ENCODE measurements around the gene RAMP3.
"Not testable (repeated sequence)": the region's sequence is repeated elsewhere in the genome, so short reads cannot be mapped to it uniquely, and the experiment has no call there.

RAMP3 gene

DNA sequence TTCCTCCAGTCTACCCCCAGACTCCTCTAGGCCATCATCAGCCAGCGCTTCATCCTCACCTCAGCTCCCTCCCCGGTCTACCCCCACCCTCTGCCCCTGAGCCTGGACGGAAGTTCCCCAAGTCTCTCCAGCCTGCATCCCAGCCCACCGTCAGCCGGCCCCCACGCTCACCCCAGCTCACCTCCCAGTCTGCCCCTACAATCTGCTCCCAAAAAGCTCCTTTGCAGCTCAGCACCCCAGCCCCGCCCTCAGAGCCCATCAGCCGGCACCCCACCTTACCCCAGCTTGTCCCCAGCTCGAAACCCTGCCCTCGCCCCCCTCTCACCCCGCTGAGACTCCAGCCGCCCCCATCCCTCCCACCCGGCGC lies 322 bp upstream of the RAMP3 start:
- DNase-seq (ENCODE audit: low spot score) = no peak

DNA sequence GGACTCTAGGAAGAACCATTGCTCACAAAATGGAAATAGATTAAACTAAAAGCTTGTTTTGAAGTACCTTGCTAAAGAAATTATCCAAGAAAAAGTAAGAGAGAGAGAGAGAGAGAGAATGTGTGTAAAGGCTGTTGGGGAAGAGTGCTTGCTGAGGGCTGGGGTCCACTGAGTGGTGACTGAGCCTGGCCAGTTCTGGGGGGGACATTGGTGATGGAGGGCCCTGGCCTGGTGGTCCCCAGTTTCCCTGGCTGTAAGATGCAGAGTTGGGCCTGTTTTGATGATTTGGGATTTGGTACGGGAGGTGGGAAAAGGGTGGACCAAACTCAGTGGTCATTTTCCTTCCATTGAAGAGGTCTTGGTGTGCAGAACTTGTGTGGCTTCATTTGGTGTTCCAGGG lies 880 bp downstream of the RAMP3 start:
- DNase-seq (ENCODE audit: low spot score) = no peak

DNA sequence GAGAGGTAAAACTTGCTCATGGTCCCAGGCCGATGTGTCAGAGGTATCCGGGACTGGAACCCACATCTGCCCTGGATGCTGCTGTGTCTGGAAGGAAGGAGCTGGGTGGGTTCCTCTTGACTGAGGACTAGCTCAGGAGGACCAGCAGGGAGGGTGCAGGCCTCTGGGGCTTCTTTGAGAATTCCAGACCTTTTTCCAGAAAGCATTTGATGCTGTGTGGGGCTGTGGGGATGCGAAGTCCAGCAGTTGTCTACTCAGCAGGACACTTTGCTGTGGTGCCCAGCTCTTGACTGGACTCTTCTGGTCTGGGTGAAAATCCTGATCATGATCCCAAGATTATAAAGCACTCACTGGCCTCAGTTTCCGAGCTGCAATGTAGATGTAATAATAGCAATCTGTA lies 1.7 kb downstream of the RAMP3 start:
- DNase-seq (ENCODE audit: low spot score) = no peak

DNA sequence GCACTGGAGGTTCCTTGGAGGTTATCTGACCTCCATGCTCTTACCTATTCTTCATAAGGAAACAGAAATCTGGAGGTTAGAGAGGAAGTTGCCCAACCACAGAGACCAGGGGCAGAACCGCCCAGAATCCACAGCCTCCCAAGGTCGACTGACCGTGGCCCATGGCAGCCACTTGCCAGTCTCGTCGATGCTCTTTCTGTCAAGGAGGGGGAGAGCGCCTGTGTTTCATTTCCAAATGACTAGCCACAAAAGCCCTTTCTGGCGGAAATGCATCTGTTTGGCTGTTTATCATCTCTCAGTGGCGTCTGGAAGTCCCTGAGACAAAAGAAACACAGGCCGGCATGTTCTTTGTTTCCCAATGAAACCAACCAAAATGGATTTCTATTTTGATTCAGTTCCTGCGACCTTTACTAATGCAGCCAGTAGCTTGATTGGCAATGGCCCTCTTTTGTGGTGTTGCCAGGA lies 2.9 kb downstream of the RAMP3 start:
- no peak for DNase-seq (ENCODE audit: low spot score)

DNA sequence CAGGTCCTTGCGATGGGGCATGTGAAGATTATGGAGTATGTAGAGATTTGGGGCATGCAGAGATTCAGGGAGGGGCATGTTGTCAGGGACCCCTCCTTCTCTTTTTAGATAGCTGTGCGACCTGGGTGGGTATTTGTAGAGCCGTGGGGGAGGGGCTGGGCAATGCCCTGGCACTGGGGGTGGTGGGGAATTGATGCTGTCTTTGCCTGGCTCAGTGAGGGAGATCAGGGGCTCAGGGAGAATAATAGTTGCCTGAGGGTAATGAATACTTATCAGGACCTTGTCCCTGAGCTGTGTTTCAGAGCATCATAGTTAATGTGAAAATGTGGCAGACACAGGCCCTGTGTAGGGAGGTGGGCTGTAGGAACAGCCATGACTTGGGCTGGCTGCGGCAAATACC lies 3.5 kb downstream of the RAMP3 start:
- DNase-seq (ENCODE audit: low spot score) = no peak

DNA sequence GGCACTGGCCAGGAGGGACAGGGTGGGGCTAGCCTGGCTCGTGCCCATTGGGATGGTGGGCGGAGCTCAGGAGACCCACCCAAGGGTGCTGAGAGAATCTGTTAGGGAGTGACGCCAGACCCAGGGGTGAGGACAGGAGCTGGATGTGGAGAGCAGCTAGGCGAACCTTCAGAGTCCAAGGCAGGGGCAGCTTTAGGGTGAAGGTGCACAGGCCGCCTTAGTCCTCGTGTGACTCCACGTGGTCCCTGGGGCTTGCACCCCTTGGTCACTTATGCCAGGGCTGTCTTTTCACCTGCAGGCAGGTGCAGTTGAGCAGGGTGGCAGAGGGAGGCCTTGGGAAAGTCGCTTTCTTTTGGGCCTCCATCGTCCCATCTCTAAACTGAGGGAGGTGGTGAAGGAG lies 4.3 kb downstream of the RAMP3 start:
- no peak for DNase-seq (ENCODE audit: low spot score)

DNA sequence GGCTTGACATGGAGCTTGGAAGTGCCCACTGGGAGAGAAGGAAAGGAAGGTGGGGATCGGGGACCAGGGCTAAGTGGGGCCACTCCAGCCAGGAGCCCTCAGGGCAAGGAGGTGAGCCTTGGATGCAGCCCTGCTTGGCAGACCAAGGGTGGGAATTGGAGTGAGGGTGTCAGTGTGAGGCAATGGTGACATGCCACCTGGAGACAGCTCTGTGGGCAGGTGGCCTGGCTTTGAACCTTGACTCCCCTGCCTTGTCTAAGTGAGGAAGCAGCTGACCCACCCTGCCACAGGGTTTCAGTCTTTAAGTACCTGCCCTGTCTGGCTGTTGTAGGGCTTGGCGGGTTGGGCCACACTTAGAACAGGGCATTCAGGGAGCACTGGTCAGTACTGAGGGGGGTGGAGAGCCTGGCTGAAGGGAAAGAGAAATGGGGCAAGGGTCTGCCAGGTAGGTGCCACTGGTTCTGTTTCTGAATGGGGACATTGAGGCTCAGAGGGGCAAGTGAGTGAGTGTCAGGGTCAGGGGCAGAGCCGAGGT lies 4.8 kb downstream of the RAMP3 start:
- DNase-seq (ENCODE audit: low spot score) = no peak

DNA sequence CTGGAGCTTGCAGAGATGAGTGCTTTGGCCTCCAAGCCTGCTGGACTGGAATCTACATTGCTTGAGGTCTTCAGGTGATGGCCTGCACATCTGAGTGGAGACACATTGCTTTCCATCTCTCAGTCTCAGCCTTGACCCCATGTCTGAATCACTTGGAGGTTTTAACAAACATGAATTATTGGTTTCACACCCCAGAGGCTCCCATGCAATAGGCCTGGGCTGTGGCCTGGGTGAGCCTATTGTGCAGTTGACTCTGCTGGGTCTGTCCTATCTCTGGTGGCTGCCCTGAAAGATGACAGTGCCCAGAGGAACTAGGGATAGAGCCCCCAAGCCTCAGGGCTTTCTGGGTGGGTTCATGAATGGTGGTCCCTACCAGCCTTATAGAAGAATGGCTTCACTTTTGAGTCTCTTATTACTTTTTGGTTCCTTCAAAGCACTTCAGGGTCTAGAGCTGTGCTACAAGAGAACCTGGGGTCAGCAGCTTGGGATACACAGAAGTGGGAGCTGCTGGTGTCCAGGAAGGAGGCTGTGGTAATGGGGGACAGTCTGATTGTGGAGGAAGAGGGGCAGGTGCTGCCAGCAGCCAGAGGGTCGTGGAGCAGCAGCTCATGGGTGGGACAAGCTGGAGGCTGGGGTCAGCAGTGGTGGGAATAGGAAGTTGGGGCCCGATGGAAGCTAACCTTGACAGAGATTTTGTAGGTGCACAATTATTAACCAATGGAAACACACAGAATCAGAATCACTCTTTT lies 5.5 kb downstream of the RAMP3 start:
- DNase-seq (ENCODE audit: low spot score) = no peak

DNA sequence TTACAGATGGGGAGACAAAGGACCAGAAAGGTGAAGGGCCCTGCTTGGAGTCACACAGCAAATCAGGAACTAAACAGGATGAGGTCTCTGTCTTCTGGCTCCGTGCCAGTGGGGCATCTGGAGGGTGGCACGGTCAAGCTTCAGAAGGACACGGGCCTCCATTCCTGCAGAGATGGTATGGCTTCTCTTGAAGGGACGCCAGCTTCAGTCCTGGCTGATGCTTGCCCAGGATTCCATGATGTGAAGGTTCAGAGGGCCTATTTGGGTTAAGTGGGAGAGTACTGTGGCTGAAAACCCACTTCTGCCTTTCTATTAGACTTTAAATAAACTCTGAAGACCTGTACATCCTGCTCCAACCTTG lies 6.1 kb downstream of the RAMP3 start:
- DNase-seq (ENCODE audit: low spot score) = no peak

DNA sequence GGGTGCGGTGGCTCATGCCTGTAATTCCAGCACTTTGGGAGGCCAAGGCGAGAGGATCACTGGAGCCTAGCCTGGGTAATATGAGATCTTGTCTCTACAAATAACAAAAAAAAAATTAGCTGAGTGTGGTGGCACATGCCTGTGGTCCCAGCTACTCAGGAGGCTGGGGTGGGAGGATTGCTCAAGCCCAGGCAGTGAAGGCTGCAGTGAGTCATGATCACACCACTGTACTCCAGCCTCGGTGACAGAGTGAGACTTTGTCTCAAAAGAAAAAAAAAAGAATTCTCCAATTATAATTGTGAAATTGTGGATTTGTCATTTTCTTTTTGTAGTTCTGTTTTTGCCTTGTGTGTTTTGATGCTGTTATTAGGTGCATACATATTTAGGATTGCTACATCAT lies 6.7 kb downstream of the RAMP3 start:
- not testable (repeated sequence) for DNase-seq (ENCODE audit: low spot score)

DNA sequence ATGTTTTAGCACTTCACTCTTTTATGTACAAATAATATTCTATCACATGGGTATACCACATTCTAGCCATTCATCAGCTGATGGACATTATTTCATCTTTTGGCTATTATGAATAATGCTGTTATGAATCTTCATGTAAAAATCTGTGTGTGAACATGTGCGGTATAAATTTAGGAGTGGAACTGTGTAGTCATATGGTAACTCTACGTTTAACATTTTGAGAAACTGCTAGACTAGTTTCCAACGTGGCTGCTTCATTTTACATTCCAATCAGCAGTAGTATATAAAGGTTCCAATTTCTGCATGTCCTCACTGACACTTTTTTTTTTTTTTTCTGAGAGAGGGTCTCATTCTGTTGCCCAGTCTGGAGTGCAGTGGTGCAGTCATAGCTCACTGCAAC lies 8.3 kb downstream of the RAMP3 start:
- no peak for DNase-seq (ENCODE audit: low spot score)

DNA sequence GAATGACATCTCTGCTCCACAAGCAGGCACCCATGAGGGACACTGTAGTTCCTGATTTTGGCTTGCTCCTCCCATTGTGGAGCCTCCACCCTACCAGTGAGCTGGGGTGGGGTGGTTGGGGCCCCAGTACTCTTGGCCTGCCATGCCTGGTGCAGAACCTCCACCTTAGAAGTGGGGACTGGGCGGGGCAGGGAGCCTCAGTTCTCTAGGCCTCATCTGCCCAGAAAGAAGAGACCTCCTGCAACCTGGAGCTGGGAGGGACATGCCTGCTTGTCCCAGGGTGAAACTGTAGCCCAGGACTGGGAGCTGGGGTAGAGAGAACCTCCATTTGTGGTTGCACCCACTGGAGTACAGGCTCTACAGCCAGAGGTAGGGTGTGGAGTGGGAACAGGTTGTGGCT lies 14.4 kb downstream of the RAMP3 start:
- no peak for DNase-seq (ENCODE audit: low spot score)

DNA sequence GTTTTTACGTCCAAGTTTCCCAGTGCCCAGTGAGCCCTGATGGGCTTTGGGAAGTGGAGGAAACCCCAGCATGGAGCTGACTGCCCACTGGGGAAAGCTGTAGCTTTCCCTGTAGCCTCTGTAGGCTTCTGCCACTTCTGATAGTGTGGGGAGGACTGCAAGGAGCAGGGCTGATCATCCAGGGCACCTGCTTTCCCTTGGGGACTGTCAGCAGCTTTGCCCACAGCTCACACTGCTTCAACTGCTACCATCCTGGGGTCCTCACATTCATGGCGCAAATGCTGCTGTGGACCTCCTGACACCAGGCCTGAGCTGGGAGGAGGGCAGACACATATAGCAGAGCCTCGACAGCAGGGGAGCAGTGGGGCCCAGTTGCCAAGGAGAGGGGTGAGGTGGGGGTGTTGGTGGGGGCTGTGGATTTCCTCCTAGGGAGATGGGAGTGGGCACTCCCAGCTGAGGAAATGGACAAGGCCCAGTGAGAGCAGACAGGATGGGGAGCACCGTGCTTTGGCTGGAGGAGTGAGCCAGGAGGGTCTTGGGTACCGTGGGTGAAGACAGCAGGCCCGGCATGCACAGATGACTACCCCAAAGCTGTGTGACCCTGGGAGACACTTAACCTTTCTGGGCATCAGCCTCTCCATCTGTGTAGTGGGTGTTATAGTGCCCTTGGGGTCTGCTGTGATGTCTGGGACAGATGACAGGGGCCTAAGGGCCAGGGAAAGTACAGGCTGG lies 16.2 kb downstream of the RAMP3 start:
- DNase-seq (ENCODE audit: low spot score) = no peak

DNA sequence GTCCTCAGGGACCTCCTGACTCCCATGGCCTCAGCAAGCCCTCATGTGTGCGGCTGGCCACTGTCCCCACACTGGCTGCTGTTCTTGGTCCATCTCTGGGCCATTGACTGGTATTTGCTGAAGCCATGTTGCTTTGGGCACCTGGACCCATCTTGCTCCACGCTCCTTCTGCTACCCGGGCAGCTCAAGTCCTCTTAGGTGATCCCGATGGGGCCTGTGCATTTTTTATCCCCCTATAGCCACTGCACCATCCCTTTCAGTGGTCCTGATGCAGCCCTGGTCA lies 16.7 kb downstream of the RAMP3 start:
- DNase-seq (ENCODE audit: low spot score) = no peak

DNA sequence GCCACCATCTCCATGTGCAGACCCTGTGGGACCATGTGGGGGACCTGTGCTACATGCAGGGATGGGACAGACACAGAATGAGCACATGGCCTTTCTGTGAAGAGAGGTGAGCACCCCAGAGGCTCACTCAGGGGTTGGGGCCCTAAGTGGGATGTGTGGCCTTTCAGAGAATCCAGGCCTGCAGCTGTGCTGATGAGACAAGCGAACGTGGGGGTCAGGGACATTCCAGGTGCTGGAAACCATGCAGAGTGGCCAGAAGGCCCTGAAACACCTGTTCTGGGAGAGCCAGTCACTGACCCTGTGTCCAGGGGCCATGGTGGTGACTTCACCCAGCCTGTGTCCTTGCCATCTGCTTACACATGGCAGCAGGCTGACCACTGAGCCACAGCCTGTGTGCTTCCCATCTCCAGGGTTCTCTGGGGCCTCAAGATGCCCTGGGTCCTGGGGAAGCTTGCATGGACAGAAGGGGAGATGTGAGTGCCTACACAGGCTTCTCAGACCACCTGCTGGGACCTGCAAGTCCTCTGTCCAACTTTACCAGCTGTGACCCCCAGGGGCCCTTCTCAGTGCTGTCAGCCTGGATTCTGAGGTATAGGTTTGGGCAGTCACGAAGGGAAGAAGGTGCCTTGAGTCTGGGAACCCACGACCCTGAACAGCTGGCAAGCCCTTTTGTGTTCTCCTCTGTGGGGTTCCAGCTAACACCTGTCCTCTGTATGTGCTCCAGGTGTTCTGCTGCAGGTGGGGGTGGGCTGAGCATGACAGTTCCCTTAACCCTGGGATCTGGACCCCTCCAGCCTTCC lies 17.6 kb downstream of the RAMP3 start:
- no peak for DNase-seq (ENCODE audit: low spot score)

DNA sequence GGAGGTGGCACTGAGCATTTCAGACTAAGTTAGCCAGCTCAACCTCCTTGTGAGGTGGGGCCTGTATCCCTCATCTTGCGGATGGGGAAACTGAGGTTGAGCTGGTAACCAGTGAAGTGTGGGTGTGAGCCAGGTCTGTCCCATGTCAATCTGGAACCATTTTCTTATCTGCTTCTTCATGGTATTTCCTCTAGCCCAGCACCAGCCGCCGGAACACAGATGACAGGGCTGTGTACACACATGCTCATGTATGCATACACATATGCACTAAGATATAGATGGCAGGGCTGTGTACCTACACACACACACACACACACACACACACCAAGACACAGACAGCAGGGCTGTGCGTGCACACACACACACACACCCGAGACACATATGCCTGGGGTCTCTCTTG lies 18.5 kb downstream of the RAMP3 start:
- DNase-seq (ENCODE audit: low spot score) = no peak

DNA sequence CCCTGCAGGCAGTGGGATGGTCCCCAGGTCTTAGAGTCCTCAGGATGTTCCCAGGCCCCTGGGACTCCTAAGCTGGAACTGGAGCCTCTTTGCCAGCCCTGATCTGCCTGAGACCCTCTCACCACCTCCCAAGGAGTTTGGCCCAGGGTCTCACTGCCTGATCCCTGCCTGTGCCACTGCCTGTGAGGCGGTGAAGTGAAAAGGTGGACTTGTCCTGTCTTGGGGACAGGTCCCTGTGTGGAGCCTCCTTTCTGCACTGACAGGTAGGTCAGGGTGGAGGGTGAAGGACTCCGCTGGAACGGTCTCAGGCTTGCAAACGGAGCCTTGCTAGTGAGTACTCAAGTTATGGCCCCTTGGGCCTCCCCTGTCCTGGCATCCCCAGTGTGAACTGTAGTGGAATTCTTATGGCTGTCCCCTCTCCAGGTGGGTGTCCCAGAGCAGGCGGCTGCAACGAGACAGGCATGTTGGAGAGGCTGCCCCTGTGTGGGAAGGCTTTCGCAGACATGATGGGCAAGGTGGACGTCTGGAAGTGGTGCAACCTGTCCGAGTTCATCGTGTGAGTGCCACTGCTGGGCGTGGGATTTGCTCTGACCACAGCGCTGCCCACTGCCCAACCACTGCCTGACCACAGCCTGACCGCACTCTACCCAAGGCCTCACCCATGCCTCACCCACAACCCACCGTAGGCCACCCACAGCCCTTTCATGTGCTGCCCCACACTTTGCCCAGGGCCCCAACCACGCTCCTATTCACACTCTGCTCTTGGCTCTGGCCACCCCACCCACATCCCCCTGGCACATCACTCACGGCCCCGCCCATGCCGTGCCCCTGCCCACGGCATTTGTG lies 19.5 kb downstream of the RAMP3 start:
- DNase-seq (ENCODE audit: low spot score) = peak; percentile 65

DNA sequence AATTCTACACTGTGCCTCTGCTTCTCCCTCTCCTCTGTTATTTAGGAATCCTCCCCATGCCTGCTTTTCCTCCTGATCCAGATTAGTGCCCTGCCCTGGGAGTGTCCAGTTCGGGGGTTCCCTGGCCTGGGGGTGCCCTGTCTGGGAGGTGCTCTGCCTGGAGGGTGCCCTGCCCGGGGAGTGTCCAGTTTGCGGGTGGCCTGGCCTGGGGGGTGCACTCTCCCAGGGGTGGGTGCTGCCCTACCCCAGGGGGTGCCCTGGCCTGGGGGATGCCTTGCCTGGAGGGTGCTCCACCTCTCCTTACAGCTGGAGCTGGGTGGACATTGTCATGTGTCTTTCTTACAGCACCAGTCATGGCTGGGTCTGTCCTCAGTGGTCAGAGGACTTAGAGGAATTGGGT lies 20.2 kb downstream of the RAMP3 start:
- no peak for DNase-seq (ENCODE audit: low spot score)

DNA sequence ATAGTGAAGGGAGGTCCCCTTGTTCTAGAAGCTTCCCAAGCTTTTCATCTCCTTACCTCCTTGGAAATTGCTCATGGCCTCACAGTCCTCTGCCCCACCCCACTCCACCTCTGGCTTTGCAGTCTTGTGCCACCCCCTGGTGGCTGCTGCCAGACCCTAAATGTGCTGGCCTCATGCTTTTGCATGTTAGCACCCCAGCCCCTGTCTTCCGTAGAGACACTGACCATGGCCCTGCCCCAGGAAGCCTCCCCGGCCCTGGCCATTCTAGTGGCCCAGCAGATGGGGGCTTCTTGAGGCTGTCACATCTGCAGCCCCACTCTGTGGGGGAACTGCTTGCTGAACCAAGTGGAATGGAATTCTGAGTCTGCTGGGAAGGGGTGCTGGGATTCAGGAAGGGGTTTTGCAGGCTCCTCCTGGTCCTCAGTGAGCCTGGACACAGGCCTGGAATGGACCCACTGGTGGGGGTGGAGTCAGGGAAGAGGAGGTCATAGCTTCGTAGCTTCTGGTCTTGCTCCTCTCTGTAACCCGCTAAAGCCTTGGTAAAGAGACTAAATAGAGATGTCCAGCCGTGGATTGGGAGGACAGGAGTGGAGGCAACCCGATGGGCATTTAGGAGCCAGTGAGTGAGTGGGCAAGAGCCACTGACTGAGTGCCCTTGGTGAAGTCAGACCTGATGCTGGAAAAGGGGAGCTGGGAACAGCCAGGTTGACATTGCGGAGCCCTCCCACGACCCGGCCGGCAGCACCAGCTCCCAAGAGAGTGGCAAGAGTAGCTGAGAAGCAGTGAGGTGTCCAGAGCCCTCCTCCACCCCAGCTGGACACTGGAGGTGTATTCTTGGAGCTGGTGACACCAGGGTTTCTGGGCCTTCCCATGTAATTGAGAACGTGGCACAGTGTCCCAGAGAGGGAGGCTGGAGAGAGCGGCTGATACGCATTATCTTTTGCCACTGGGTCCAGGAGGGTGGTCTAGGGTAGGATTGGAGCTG lies 20.9 kb downstream of the RAMP3 start:
- peak; percentile 50 for DNase-seq (ENCODE audit: low spot score)

DNA sequence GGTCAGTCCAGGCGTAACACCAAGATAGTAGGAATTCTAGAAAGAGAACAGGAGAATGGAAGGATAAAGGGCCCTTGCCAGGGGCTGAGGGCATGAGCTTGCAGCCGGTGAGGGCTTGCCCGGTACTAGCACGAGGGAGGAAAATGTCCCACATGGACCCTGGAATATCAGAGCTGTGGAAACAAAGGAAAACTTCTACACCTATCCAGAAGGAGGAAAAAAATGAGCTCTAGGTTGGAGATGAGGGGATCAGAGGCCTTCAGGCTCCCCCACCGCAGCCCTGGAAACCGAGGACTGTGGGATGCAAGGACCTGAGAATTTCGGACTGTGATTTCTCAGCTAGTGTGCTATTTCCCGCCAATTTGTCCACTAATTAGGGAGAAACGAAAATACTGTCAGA lies 22.1 kb downstream of the RAMP3 start:
- no peak for DNase-seq (ENCODE audit: low spot score)

Measured in SW480 (cell line).